ENCODE results near the gene ADGRE3.

Gene ADGRE3

DNA sequence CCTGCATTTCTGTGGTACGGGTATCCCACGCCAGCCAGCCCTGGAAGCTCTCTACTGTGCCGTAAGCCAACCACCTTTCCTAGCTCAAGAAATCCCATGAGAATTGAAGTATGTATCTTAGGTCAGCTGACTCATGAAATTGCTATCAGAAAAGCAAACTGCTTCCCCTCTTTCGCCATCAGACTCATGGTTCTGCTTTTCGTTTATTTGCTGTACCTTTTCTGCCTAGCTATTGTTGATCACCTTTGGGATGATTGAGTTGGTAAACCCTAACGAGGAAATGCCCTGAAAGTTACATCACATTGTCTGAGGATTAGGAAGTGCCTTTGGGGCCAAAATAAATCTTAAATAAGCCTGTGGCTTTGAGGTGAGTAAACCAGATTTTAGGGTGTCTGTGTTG lies at the start of gene ADGRE3:
ADGRE3 (minus strand) TSS at position 81 of the 400 bp plus-strand sequence; CDS start at position 7, 74 bp downstream.
- no peak within 1 kb of the TSS for H3K4me3 ChIP-seq (ENCODE audit: low read length)
- TF ChIP-seq ZNF274 (IDR thresholded peaks at IDR 0.05; ENCODE audit: low read depth, low read length), result no peak

DNA sequence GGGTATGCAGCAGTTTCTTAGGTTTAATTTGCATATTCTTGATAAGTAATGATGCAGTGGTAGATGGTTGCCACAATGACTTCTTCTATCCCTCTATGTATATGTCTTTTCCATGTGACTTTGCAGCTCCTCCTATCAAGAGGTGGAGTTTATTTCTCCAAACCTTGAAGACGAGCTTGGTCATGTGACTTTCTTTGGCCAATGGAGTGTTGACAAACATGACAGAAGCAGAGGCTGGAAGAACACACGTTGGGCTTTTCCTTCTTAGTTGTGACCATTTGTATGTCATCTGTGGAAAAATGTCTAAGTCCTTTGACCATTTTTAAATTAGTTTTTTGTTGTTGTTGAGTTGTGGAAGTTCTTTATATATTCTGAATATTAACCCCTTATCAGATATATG lies 47.5 kb upstream of the ADGRE3 start:
- no peak for TF ChIP-seq ZNF274 (IDR thresholded peaks at IDR 0.05; ENCODE audit: low read depth, low read length)
- H3K4me3 ChIP-seq (ENCODE audit: low read length), result no peak overlapping the region

GRCh38 chr19:14719162-14719561 lies 44.5 kb upstream of the ADGRE3 start:
- TF ChIP-seq ZNF274 (IDR thresholded peaks at IDR 0.05; ENCODE audit: low read depth, low read length), result no peak
- no peak overlapping the region for H3K4me3 ChIP-seq (ENCODE audit: low read length)

GRCh38 chr19:14718522-14719116 lies 44.0 kb upstream of the ADGRE3 start:
- H3K4me3 ChIP-seq (ENCODE audit: low read length), result no peak overlapping the region
- peak; percentile 95 for TF ChIP-seq ZNF274 (IDR thresholded peaks at IDR 0.05; ENCODE audit: low read depth, low read length)

DNA sequence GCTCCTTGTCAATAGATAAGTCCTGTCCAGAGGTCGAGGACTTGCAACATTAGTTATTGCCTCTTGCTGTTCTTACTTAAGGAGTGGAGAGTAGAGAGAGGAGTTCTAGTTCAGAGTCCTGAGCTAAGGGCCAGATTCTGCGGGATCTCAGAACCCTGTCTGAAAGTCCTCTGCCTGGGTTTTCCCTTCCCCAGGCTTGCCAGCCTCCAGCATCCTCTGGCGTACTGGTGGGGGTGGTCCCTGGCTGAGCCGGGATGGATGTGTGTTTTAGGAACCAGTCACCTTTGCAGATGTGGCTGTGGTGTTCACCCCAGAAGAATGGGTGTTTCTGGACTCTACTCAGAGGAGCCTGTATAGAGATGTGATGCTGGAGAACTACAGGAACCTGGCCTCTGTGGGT lies 41.2 kb upstream of the ADGRE3 start:
- H3K4me3 ChIP-seq (ENCODE audit: low read length), result no peak overlapping the region
- TF ChIP-seq ZNF274 (IDR thresholded peaks at IDR 0.05; ENCODE audit: low read depth, low read length), result no peak

GRCh38 chr19:14704450-14704849 lies 29.8 kb upstream of the ADGRE3 start:
- no peak for TF ChIP-seq ZNF274 (IDR thresholded peaks at IDR 0.05; ENCODE audit: low read depth, low read length)
- no peak overlapping the region for H3K4me3 ChIP-seq (ENCODE audit: low read length)

GRCh38 chr19:14703833-14704232 lies 29.2 kb upstream of the ADGRE3 start:
- no peak for TF ChIP-seq ZNF274 (IDR thresholded peaks at IDR 0.05; ENCODE audit: low read depth, low read length)
- H3K4me3 ChIP-seq (ENCODE audit: low read length), result no peak overlapping the region

GRCh38 chr19:14700711-14701375 lies 26.2 kb upstream of the ADGRE3 start:
- TF ChIP-seq ZNF274 (IDR thresholded peaks at IDR 0.05; ENCODE audit: low read depth, low read length), result no peak
- no peak overlapping the region for H3K4me3 ChIP-seq (ENCODE audit: low read length)

DNA sequence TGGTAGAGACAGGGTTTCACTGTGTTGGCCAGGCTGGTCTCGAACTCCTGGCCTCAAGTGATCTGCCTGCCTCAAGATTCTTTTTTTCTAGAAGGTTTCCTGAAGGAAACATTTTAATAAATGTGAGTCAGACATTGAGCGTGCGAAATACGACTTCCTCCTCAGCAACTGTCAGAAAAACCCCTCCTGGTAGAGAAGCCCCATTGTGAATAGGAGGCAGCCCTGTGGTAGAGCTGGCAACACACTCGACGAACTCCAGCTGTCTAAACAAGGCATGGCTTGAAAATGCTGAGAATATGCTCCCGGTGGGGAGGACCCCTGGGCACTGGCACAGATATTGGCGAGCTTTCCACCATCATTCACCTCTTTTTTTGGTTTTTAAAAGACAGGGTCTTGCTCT lies 25.0 kb upstream of the ADGRE3 start:
- no peak overlapping the region for H3K4me3 ChIP-seq (ENCODE audit: low read length)
- no peak for TF ChIP-seq ZNF274 (IDR thresholded peaks at IDR 0.05; ENCODE audit: low read depth, low read length)

GRCh38 chr19:14695471-14695870 lies 20.8 kb upstream of the ADGRE3 start:
- TF ChIP-seq ZNF274 (IDR thresholded peaks at IDR 0.05; ENCODE audit: low read depth, low read length), result no peak
- no peak overlapping the region for H3K4me3 ChIP-seq (ENCODE audit: low read length)

DNA sequence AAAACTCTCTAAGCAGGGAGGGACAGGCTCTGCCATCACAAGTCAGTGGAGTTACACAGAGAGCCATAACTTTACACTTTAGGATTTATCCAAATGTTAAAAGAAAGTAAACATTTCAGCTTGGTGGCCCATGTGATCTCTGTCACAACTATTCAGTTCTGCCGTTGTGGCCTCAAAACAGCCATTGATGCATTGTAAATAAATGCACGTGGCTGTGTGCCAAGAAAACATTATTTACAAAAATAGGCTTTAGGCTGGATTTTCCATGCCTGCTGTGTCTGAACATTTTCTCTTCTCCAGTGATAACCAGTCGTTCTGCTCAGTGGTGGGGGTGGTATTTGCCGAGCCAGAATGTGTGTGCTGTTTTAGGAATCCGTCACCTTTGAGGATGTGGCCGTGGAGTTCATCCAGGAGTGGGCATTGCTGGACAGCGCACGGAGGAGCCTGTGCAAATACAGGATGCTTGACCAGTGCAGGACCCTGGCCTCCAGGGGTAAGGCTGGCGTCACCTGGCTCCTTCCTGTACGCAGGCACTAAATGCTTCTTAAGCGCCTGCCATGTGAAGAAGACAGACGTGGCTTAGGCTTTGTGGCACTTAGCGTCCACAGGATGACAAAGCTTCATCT lies 20.1 kb upstream of the ADGRE3 start:
- H3K4me3 ChIP-seq (ENCODE audit: low read length), result no peak overlapping the region
- no peak for TF ChIP-seq ZNF274 (IDR thresholded peaks at IDR 0.05; ENCODE audit: low read depth, low read length)

GRCh38 chr19:14689598-14690503 lies 15.2 kb upstream of the ADGRE3 start, which contains the start of gene ZNF333:
ZNF333 (plus strand) TSS chr19:14690048; CDS start chr19:14693492, 3,444 bp downstream.
- peak within 1 kb of the TSS; percentile 99 for H3K4me3 ChIP-seq (ENCODE audit: low read length)
- no peak for TF ChIP-seq ZNF274 (IDR thresholded peaks at IDR 0.05; ENCODE audit: low read depth, low read length)

- TF ChIP-seq ZNF274 (IDR thresholded peaks at IDR 0.05; ENCODE audit: low read depth, low read length), result no peak
- H3K4me3 ChIP-seq (ENCODE audit: low read length), result no peak overlapping the region
Observed at GRCh38 chr19:14686411-14686810, 11.8 kb upstream of the ADGRE3 start.

DNA sequence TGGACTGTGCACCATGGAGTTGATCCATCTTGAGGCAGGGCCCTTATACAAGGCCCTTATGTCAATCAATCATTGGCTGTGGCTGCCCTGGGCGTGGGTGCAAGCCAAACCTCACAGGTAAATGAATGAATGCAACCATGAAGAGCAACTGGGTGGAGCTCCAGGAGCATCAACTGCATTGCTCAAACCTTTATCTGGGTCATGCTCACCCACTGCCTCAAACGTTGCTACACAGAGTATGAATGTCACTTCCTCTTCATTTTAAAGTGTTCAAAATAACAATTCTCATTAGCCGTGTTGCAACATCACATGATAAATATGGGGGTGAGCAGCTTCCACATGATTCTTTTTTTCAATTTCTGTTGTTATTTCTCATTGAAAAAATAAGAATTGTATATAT lies 8.8 kb upstream of the ADGRE3 start:
- no peak overlapping the region for H3K4me3 ChIP-seq (ENCODE audit: low read length)
- TF ChIP-seq ZNF274 (IDR thresholded peaks at IDR 0.05; ENCODE audit: low read depth, low read length), result no peak
